GM10248 (cell line): Measurements from ENCODE around the gene DGKI.

Experiments used
- CTCF ChIA-PET: fragments of 300-600 bp; sonication (Branson Sonifier 250); formaldehyde crosslinking; extraction: SDS; loops from one replicate; lab custom pipeline; 2021; ENCODE audit warnings: antibody characterized with exemption; lab: Yijun Ruan, JAX
- POLR2A ChIA-PET: fragments of 350-650 bp; sonication (Branson Sonifier 250); formaldehyde crosslinking; extraction: SDS; loops from one replicate; lab custom pipeline; 2020; ENCODE audit warnings: antibody characterized with exemption; lab: Yijun Ruan, JAX
- DNase-seq: peaks from one replicate; pipeline ENCODE4 v3.0.0; 2012; ENCODE audit errors: extremely low spot score
- TF ChIP-seq, protein P1 (sequence below): IDR thresholded peaks from 2 replicates; pipeline ENCODE4 v1.5.1; 2012; ENCODE audit warnings: mild to moderate bottlenecking, low read depth; ENCODE audit errors: extremely low read depth, missing control alignments, control extremely low read depth

DGKI gene

DNA sequence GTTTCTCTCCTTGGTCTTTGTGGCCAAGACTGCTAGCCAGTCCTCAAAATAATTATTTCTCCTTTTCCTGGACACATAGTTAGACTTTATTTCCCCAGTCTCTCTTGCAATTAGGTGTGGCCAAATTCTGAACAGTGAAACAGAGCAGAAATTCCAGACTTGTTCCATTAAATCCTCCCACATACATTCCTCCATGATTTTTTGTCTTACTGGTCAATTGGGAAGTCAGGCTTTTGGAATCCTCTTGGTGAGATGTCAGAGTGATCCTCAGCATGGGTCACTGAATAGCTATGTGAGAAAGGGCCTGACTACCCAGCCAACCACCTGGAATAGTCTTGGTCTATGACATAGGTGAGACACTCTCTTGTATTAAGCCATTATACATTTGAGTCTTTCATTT, 164.2 kb downstream of the DGKI start:
- ChIA-PET CTCF (interaction anchor here (2.2 to 2.3 kb wide), 2 partner anchors 8 to 26 kb away, joined by 6 to 12 read pairs; no protein-coding TSS in a partner anchor), POLR2A (no interaction called here)

DNA sequence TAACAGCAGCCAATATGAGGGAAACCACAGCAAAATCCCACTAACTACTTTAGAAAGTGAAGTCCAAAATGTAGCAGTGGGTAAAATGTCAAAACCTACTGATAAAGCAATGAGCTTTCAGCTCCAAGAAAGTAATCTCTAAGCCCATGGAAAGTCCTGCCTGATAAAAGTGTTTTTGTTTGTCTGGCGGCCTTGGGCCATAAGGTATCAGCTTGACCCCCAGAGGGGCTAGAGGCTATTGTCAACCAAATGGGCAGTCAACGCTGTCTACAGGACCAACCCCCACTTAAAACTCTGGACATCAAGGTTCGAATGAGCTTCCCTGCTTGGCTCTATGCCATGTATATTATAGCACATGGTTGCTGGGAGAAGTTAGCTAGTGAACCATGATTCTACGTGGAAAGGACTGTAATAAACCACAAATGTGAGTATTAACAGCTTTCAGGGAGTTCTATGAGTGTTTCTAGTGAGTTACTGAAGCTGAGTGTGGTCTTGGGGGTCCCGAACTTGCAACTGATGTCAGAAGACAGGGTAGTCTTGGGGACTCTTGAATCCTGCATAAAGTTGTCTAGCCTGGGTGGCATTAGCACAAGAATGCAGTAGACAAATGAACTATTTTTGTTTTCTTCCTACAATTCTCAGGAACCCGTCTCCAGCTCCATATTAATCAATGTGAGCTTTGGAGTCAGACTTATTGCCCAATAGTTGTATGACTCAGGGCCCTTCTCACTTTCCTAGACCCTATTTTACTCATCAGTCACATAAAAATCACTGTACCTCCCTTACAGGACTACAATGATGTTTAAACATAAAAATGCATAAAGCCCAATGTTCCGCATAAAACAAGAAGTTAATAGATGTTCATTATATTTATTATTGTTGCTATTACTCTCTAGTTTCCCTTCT, 164.9 kb downstream of the DGKI start:
- TF ChIP-seq, protein P1, sequence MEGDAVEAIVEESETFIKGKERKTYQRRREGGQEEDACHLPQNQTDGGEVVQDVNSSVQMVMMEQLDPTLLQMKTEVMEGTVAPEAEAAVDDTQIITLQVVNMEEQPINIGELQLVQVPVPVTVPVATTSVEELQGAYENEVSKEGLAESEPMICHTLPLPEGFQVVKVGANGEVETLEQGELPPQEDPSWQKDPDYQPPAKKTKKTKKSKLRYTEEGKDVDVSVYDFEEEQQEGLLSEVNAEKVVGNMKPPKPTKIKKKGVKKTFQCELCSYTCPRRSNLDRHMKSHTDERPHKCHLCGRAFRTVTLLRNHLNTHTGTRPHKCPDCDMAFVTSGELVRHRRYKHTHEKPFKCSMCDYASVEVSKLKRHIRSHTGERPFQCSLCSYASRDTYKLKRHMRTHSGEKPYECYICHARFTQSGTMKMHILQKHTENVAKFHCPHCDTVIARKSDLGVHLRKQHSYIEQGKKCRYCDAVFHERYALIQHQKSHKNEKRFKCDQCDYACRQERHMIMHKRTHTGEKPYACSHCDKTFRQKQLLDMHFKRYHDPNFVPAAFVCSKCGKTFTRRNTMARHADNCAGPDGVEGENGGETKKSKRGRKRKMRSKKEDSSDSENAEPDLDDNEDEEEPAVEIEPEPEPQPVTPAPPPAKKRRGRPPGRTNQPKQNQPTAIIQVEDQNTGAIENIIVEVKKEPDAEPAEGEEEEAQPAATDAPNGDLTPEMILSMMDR, result no peak
- no peak for DNase-seq
- ChIA-PET POLR2A (no interaction called here), CTCF (interaction anchor here (1.2 to 2.3 kb wide), 5 partner anchors 8 to 25 kb away, joined by 3 to 13 read pairs (median 6); no protein-coding TSS in a partner anchor)

More for the DNA sequence above, 164.2 kb downstream of the DGKI start:
- no peak for DNase-seq
- TF ChIP-seq, protein P1, result no peak

DNA sequence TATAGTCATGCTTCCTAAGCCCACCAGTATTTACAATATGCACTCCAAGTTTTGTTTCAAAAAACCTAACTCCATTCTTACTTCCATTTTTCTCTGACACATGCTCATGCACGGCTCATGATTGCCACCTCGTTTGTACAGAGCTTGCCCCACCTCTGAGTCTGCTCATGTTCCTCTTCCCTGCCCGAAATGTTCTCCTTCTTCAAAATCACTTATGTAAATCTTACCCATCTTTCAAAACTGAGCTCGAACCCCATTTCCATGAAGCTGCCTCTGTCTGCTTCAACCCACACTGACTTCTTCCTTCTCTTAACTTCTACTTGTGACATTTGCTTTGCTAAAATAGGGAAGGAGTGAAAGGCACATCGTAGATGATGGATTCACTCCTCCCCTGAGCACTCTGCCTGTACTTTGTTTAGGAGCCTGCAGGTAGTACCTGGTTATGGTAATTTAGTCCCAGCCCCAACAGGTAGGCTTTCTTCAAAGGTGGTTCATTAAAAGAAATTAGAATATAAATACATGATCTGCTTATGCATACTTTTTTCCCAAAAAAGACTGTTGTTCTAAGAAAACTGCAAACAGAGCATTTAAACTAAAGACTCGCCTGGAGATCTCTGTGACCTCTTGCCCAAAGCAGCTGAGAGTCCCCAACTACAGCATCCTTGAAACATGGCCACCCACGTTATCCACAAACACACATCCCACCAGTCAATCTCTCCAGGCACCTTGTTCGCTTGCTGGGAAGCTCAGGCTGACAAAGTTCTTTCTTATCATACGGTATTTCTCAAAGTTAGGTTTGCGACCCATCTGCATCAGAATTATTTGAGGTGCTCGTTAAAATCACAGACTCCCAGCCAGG, 172.0 kb downstream of the DGKI start:
- POLR2A ChIA-PET, result no interaction called here
- TF ChIP-seq, protein P1, result no peak
- CTCF ChIA-PET, result interaction anchor here (0.9 to 4.1 kb wide), 7 partner anchors 13 to 349 kb away, joined by 3 to 16 read pairs (median 4); no protein-coding TSS in a partner anchor
- DNase-seq, result no peak

DNA sequence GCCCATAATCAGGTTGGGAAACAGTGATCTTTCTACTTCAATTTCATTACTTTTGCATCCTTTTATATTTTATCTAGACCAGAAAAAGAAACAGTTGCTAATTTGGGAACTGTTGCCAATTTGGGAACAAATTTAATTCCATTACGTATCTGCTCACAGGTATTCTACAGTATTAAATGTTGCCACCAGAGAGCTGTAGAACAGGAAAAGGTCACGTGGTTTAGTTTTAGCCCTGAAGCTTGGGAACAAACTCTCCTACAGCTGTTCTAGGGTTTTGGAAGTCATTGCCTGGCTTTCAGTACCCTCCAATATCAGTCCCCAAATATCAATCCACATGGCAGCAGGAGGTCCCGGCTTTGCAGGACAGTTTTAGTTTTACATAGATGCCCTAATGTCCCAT, 172.7 kb downstream of the DGKI start:
- POLR2A ChIA-PET, result no interaction called here
- TF ChIP-seq, protein P1, result no peak
- CTCF ChIA-PET, result interaction anchor here (0.9 to 4.1 kb wide), 7 partner anchors 12 to 350 kb away, joined by 3 to 16 read pairs (median 4); no protein-coding TSS in a partner anchor
- no peak for DNase-seq

DNA sequence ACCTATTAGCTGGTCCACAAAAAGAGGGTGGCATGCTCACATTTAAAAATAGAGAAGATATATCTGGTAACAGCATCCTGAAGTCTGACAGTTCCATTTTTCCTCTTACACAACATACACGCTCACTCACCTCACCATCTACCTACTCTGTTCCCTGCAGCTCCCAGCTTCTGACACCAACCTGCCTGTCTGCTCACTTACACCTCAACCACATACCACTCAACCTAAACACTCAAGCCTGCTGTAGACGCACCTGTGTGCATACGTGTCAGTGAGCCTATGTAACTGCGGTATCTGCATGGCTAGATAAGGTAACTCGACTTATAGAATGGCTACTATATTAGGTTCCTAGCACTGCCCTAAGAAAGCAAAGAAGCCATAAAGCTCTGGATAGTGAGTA, 174.9 kb downstream of the DGKI start:
- DNase-seq, result no peak
- POLR2A ChIA-PET, result no interaction called here
- TF ChIP-seq, protein P1, result no peak
- CTCF ChIA-PET, result interaction anchor here (0.8 to 5.9 kb wide), 8 partner anchors 9 to 274 kb away, joined by 3 to 128 read pairs (median 4); no protein-coding TSS in a partner anchor
